Fibroblast of skin of left biceps (primary cell): ENCODE data around the gene CTAGE6.
"Not testable (repeated sequence)": the region's sequence is repeated elsewhere in the genome, so short reads cannot be mapped to it uniquely, and the experiment has no call there.

Experiments
- DNase-seq, 2 experiments: peaks; one replicate each; pipeline ENCODE4 v3.0.0-alpha.2; 2013; ENCODE audit warnings: low read depth in 2 of 2

CTAGE6 gene

DNA sequence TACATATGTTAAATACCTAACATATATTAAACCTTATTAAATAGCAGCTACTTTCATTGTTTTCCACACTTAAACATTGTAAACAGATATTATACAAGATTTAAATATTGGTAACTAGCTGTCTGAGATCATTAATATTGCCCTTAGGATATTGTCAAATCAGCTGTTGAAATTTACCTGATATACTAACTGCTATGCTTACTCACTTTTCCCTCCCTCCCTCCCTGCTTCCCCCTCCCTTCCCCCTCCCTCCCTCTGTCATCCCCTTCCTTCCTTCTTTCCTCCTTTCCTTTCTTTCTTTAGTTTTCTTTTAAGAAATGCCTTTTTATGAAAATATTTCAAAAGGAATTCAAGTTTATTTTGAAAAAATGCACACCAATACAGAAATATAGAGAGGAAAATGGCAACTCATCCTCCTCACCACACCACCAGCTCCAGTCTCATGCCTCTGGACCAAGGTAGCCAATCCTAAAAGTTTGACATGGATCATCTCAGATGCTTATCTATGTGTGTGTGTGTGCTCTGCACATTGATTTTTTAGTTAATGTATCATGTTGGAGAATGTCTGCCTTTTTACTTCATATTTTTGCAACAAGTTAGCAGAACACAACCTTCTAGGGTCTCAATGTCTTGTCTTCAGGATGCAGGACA, 41.8 kb downstream of the CTAGE6 start:
- DNase-seq = not testable (repeated sequence)

DNA sequence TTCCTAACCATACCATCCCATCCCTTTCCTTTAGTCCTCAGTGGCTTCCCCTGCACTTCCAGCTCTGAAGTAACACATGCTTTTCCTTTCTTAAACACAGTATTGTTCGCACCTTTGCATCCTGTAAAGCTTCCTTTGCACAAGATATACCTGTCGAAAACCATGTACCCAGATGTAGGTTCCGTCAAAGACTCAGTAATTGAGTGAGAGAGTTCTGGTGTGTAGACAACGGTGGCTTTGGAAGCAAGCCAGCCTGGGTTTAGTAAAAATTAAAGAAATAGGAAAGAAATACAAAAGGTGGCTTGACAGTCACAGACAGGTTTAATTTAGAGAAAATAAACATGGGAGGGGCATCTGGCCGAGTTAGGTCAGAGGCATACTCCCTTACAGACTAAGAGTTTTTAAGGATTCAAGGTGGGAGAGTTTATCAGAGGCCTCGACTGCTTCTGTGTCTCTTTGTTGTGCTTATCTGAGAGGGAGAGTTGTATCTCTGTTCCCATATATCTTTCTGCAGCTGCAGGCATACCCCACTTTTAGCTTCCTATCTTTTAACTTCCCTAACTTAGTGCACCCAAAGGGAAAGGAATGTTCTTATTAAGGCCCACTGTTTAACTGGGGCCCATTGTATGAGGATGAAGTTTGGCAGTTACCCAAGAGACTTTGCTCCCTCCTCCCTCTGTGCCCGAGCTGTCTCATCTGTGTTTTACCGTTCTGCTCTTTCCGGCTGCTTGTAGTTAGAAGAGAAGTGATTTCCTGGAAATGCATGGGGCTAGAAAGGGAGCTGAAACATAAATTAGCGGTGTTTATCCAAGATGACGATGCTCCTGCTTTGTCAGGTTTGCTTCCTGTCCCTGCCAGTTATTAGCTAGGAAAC, 42.7 kb downstream of the CTAGE6 start:
- DNase-seq = not testable (repeated sequence)

DNA sequence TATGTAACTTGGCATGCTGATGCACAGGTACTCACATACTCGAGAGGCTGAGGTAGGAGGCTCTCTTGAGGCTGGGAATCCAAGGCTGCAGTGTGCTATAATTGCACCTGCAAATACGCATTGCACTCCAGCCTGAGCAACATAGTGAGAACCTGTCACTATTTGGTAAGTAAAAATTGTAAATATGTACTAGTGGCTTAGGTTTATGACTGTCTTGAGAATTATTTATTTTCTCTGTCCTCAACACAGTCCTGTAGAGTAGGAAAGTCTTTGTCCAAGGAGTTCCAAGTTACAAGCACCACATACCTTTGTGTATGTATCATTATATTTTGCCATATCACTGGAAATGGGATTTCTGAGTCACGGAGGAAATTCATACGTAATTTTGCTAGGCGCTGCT, 45.1 kb downstream of the CTAGE6 start:
- not testable (repeated sequence) for DNase-seq

DNA sequence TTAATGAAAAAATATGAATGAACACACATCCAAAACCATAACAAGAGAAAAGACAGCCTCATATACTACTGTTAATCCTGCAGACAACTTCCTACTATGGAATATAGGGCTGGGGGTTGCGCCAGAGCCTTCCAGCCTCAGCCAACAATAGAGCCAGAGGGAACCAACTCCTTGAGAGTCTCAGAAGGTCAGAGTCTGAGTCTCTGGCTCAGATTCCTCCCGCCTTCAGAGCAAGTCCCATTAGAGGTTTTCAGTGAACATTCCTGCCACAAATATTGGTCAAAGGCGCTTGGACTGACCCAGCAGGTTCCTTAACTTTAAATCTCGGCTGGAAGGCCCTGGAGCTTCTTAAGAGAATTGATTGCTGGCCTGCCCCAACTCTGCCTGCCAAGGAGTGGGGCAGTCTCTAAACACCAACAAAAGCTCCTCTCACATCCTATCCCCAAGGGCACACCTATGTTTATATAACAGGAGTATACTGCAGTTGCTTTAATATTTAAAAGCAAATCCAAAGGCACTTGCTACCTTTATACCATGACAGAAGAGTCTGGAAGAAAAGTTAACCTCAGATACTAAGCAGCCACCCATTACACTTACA, 45.7 kb downstream of the CTAGE6 start:
- DNase-seq = not testable (repeated sequence)

DNA sequence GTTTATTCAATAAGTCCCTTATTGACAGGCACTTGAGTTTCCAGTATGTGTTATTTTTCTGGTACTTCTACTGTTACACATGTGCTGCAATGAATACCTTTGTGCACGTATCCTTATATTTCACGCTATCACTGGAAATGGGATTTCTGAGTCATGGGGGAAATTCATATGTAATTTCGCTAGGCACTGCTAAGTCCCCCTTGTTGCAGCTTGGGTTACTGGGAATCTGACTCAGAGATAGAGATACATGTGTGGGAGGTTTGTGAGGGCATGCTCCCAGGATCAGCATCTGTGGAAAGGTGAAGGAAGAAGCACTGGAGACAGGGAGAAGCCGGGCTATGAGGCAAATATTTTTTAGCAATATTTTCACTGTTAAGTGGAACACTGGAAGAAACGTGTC, 47.6 kb downstream of the CTAGE6 start:
- DNase-seq = not testable (repeated sequence)
